Activated naive CD4-positive, alpha-beta T cell treated with anti-CD3 and anti-CD28 coated beads for 36 hours (primary cell): Measurements from ENCODE around the gene GRB14. TPM values are rescaled to one million over a fixed set of nuclear protein-coding genes. Genes with fewer than 3 reads are reported as not detected.
"Not testable (repeated sequence)": the region's sequence is repeated elsewhere in the genome, so short reads cannot be mapped to it uniquely, and the experiment has no call there.

Experiments
- CTCF ChIA-PET: fragments of 350-600 bp; sonication (Branson Sonifier 250); formaldehyde crosslinking; loops from one replicate; lab custom pipeline; 2021; ENCODE audit warnings: antibody characterized with exemption; lab: Charles Lee
- DNase-seq: peaks from one replicate; pipeline ENCODE4 v3.0.0-alpha.2; 2020
- H3K27ac Mint-ChIP-seq: one replicate; pipeline ENCODE4 v1.8.0; 2021; ENCODE audit warnings: mild to moderate bottlenecking, mixed read lengths
- H3K27me3 Mint-ChIP-seq: one replicate; pipeline ENCODE4 v1.8.0; 2021; ENCODE audit warnings: low read depth, mixed read lengths
- H3K36me3 Mint-ChIP-seq: one replicate; pipeline ENCODE4 v1.8.0; 2021; ENCODE audit warnings: low read depth, mixed read lengths
- H3K4me1 Mint-ChIP-seq: one replicate; pipeline ENCODE4 v1.8.0; 2021; ENCODE audit warnings: low read depth, mixed read lengths
- H3K4me3 Mint-ChIP-seq: one replicate; pipeline ENCODE4 v1.8.0; 2021; ENCODE audit warnings: mild to moderate bottlenecking, moderate library complexity, mixed read lengths
- H3K9me3 Mint-ChIP-seq: one replicate; pipeline ENCODE4 v1.8.0; 2021; ENCODE audit warnings: mixed read lengths
- intact Hi-C: fragments of 100-400 bp; cut with micrococcal nuclease; formaldehyde crosslinking; loops from one replicate; pipeline ENCODE4 v1.15.1; 2023
- total RNA-seq, 2 experiments: library from RNA; stranded (reverse); gene quantifications; one replicate each; pipeline ENCODE4 v1.2.3, GENCODE V29; 2021

The GRB14 gene
- total RNA-seq, 2 experiments from 2014 or later: not detected

- no peaks in the 10 kb centered on the region for H3K27me3 Mint-ChIP-seq
- DNase-seq: no peak
- H3K9me3 Mint-ChIP-seq: peaks cover 5% of the 10 kb centered on the region
- H3K36me3 Mint-ChIP-seq: no peaks in the 10 kb centered on the region
- CTCF ChIA-PET: no interaction called here
- intact Hi-C loops: no loop called here
- no peaks in the 10 kb centered on the region for H3K4me1 Mint-ChIP-seq
- no peak overlapping the region for H3K27ac Mint-ChIP-seq
- no peak overlapping the region for H3K4me3 Mint-ChIP-seq
Observed at GRCh38 chr2:164642946-164643555, 21.8 kb upstream of the GRB14 start.

GRCh38 chr2:164642268-164642667 is 21.0 kb upstream of the GRB14 start:
- Mint-ChIP-seq H3K4me3 (no peak overlapping the region), H3K36me3 (no peaks in the 10 kb centered on the region), H3K4me1 (no peaks in the 10 kb centered on the region), H3K27me3 (no peaks in the 10 kb centered on the region), H3K9me3 (no peaks in the 10 kb centered on the region), H3K27ac (no peak overlapping the region)
- CTCF ChIA-PET: interaction anchor here (0.6 kb wide), 1 partner anchor 10 kb away, joined by 3 read pairs; no protein-coding TSS in a partner anchor
- intact Hi-C loops: no loop called here
- no peak for DNase-seq

- intact Hi-C loops, CTCF ChIA-PET, H3K36me3 Mint-ChIP-seq, H3K4me1 Mint-ChIP-seq, H3K27ac Mint-ChIP-seq, H3K9me3 Mint-ChIP-seq, DNase-seq, H3K27me3 Mint-ChIP-seq, H3K4me3 Mint-ChIP-seq: not testable (repeated sequence)
Observed at GRCh38 chr2:164628319-164628718, 7.0 kb upstream of the GRB14 start.

- Mint-ChIP-seq H3K4me1 (peaks cover 3% of the 10 kb centered on the region), H3K27ac (no peak overlapping the region), H3K27me3 (peaks cover 23% of the 10 kb centered on the region), H3K36me3 (peaks cover 2% of the 10 kb centered on the region), H3K9me3 (no peaks in the 10 kb centered on the region), H3K4me3 (no peak overlapping the region)
- intact Hi-C loops: no loop called here
- CTCF ChIA-PET: no interaction called here
- no peak for DNase-seq
Observed at GRCh38 chr2:164625378-164625971, 4.2 kb upstream of the GRB14 start.

GRCh38 chr2:164624316-164624715 is 3.0 kb upstream of the GRB14 start:
- Mint-ChIP-seq H3K36me3 (peaks cover 2% of the 10 kb centered on the region), H3K27ac (no peak overlapping the region), H3K9me3 (no peaks in the 10 kb centered on the region), H3K4me1 (peaks cover 3% of the 10 kb centered on the region), H3K4me3 (no peak overlapping the region), H3K27me3 (peaks cover 29% of the 10 kb centered on the region)
- CTCF ChIA-PET: no interaction called here
- no peak for DNase-seq
- intact Hi-C loops: no loop called here

GRCh38 chr2:164622338-164623106 is 1.2 kb upstream of the GRB14 start:
- CTCF ChIA-PET: no interaction called here

GRCh38 chr2:164621764-164622105 is 453 bp upstream of the GRB14 start:
- Mint-ChIP-seq H3K27ac (no peak overlapping the region), H3K4me3 (no peak overlapping the region), H3K36me3 (peaks cover 3% of the 10 kb centered on the region), H3K4me1 (peaks cover 3% of the 10 kb centered on the region), H3K27me3 (peaks cover 37% of the 10 kb centered on the region), H3K9me3 (no peaks in the 10 kb centered on the region)
- CTCF ChIA-PET: no interaction called here
- no peak for DNase-seq
- intact Hi-C loops: no loop called here

More at GRCh38 chr2:164622338-164623106, 1.2 kb upstream of the GRB14 start:
- Mint-ChIP-seq H3K27ac (no peak overlapping the region), H3K36me3 (peaks cover 3% of the 10 kb centered on the region), H3K9me3 (no peaks in the 10 kb centered on the region), H3K27me3 (peaks cover 37% of the 10 kb centered on the region), H3K4me1 (peaks cover 3% of the 10 kb centered on the region), H3K4me3 (no peak overlapping the region)
- intact Hi-C loops: no loop called here
- no peak for DNase-seq

- Mint-ChIP-seq H3K9me3 (no peaks in the 10 kb centered on the region), H3K27me3 (peaks cover 37% of the 10 kb centered on the region), H3K4me1 (peaks cover 3% of the 10 kb centered on the region), H3K4me3 (no peak overlapping the region), H3K36me3 (peaks cover 3% of the 10 kb centered on the region), H3K27ac (no peak overlapping the region)
- DNase-seq: no peak
- intact Hi-C loops: no loop called here
- CTCF ChIA-PET: interaction anchor here (1.0 kb wide), 1 partner anchor 9 kb away, joined by 3 read pairs; no protein-coding TSS in a partner anchor
Observed at GRCh38 chr2:164620457-164620856, 825 bp downstream of the GRB14 start.

- Mint-ChIP-seq H3K36me3 (peaks cover 3% of the 10 kb centered on the region), H3K4me3 (no peak overlapping the region), H3K4me1 (peaks cover 3% of the 10 kb centered on the region), H3K27ac (no peak overlapping the region), H3K9me3 (no peaks in the 10 kb centered on the region), H3K27me3 (peaks cover 25% of the 10 kb centered on the region)
- no peak for DNase-seq
- intact Hi-C loops: no loop called here
- CTCF ChIA-PET: no interaction called here
Observed at GRCh38 chr2:164617466-164617865, 3.8 kb downstream of the GRB14 start.

- CTCF ChIA-PET: no interaction called here
- Mint-ChIP-seq H3K4me3 (no peak overlapping the region), H3K36me3 (peaks cover 1% of the 10 kb centered on the region)
Observed at GRCh38 chr2:164613321-164613982, 7.8 kb downstream of the GRB14 start.

GRCh38 chr2:164609790-164610189 is 11.5 kb downstream of the GRB14 start:
- Mint-ChIP-seq H3K36me3 (no peaks in the 10 kb centered on the region), H3K27ac (no peak overlapping the region), H3K9me3 (peaks cover 2% of the 10 kb centered on the region), H3K4me3 (no peak overlapping the region), H3K4me1 (no peaks in the 10 kb centered on the region), H3K27me3 (no peaks in the 10 kb centered on the region)
- CTCF ChIA-PET: no interaction called here
- no peak for DNase-seq
- intact Hi-C loops: no loop called here

More at GRCh38 chr2:164613321-164613982, 7.8 kb downstream of the GRB14 start:
- Mint-ChIP-seq H3K27ac (no peak overlapping the region), H3K27me3 (peaks cover 3% of the 10 kb centered on the region), H3K9me3 (peaks cover 2% of the 10 kb centered on the region), H3K4me1 (no peaks in the 10 kb centered on the region)
- intact Hi-C loops: no loop called here
- no peak for DNase-seq

GRCh38 chr2:164606557-164606956 is 14.7 kb downstream of the GRB14 start:
- CTCF ChIA-PET: no interaction called here
- Mint-ChIP-seq H3K9me3 (peaks cover 2% of the 10 kb centered on the region), H3K36me3 (no peaks in the 10 kb centered on the region), H3K27me3 (no peaks in the 10 kb centered on the region), H3K4me3 (no peak overlapping the region), H3K27ac (no peak overlapping the region), H3K4me1 (no peaks in the 10 kb centered on the region)
- intact Hi-C loops: no loop called here
- no peak for DNase-seq
